HG03378 (cell line): ENCODE results near the gene NCKAP5L.
"Not testable (repeated sequence)": the region's sequence is repeated elsewhere in the genome, so short reads cannot be mapped to it uniquely, and the experiment has no call there.

Experiments
- ATAC-seq: cut with Tn5 transposase; IDR thresholded peaks from one replicate; pipeline ENCODE4 v1.9.1; 2021; ENCODE audit warnings: mild to moderate bottlenecking, moderate library complexity; ENCODE audit not compliant: unreplicated experiment

Gene NCKAP5L

GRCh38 chr12:49865109-49865781 is 37.0 kb upstream of the NCKAP5L start:
- ATAC-seq, result no peak

- no peak for ATAC-seq
These were observed 36.5 kb upstream of the NCKAP5L start for GRCh38 chr12:49864798-49865090.

- no peak for ATAC-seq
These were observed 36.0 kb upstream of the NCKAP5L start for GRCh38 chr12:49863946-49864797.

- ATAC-seq, result not testable (repeated sequence)
These were observed 32.7 kb upstream of the NCKAP5L start for GRCh38 chr12:49860921-49861320.

GRCh38 chr12:49855890-49856289 is 27.7 kb upstream of the NCKAP5L start:
- ATAC-seq, result not testable (repeated sequence)

- ATAC-seq, result no peak
These were observed 26.8 kb upstream of the NCKAP5L start for GRCh38 chr12:49854976-49855375.

GRCh38 chr12:49853671-49854070 is 25.5 kb upstream of the NCKAP5L start:
- no peak for ATAC-seq

- ATAC-seq, result no peak
These were observed 18.9 kb upstream of the NCKAP5L start for GRCh38 chr12:49847161-49847560.

- no peak for ATAC-seq
These were observed 17.8 kb upstream of the NCKAP5L start for GRCh38 chr12:49846032-49846431.

GRCh38 chr12:49843876-49844437 is 15.7 kb upstream of the NCKAP5L start:
- ATAC-seq, result no peak

GRCh38 chr12:49843411-49843810 is 15.2 kb upstream of the NCKAP5L start:
- ATAC-seq, result no peak

- ATAC-seq, result peak; percentile 69
These were observed 14.5 kb upstream of the NCKAP5L start, which contains the start of gene BCDIN3D for GRCh38 chr12:49842519-49843352. Gene BCDIN3D (minus strand): TSS chr12:49843106. CDS start chr12:49843087, 19 bp downstream.

- no peak for ATAC-seq
These were observed 10.9 kb upstream of the NCKAP5L start for GRCh38 chr12:49838973-49839633.

- no peak for ATAC-seq
These were observed 4.7 kb upstream of the NCKAP5L start for GRCh38 chr12:49832836-49833421.

GRCh38 chr12:49831717-49832116 is 3.5 kb upstream of the NCKAP5L start:
- no peak for ATAC-seq

GRCh38 chr12:49827401-49828099 is 663 bp downstream of the NCKAP5L start:
- ATAC-seq, result no peak

GRCh38 chr12:49827051-49827400 is 1.2 kb downstream of the NCKAP5L start:
- no peak for ATAC-seq

- ATAC-seq, result no peak
These were observed 2.2 kb downstream of the NCKAP5L start for GRCh38 chr12:49825971-49826421.

- ATAC-seq, result no peak
These were observed 2.7 kb downstream of the NCKAP5L start for GRCh38 chr12:49825360-49825970.
